PC-3 (cell line): Measurements from ENCODE around the gene B3GNT5. TPM values are rescaled to one million over a fixed set of nuclear protein-coding genes. Genes with fewer than 3 reads are reported as not detected.

Experiments used
- ATAC-seq: fragments of 200-7000 bp; cut with Tn5 transposase; 2 replicates; pipeline ENCODE4 v1.9.1; 2020; ENCODE audit warnings: mild to moderate bottlenecking, moderate library complexity
- BruUV-seq: library from RNA; stranded (reverse); fragments of 400-500 nt; replicated peaks from 2 replicates; lab custom pipeline; 2021; lab: Mats Ljungman, UMichigan
- CTCF ChIA-PET: fragments of 300-600 bp; sonication (Branson Sonifier 250); formaldehyde crosslinking; loops from one replicate; lab custom pipeline; 2022; ENCODE audit warnings: antibody characterized with exemption; lab: Charles Lee
- POLR2A ChIA-PET: fragments of 300-600 bp; sonication (Branson Sonifier 250); formaldehyde crosslinking; loops from one replicate; lab custom pipeline; 2022; ENCODE audit warnings: antibody characterized with exemption; ENCODE audit not compliant: unreplicated experiment; lab: Charles Lee
- DNase-seq: peaks from one replicate; pipeline ENCODE4 v3.0.0-alpha.2; 2015
- H2AFZ ChIP-seq: fragments of 300-600 bp; sonication (generic); 2 replicates; pipeline ENCODE4 v1.6.0; 2016; ENCODE audit warnings: antibody characterized with exemption, low read length
- H3F3A ChIP-seq: fragments of 300-600 bp; sonication (generic); one replicate; pipeline ENCODE4 v1.6.0; 2017; ENCODE audit warnings: antibody characterized with exemption, low read length, control low read depth, mild to moderate bottlenecking; ENCODE audit not compliant: unreplicated experiment
- H3K27ac ChIP-seq: fragments of 300-600 bp; sonication (generic); 2 replicates; pipeline ENCODE4 v1.5.1; 2016; ENCODE audit warnings: mild to moderate bottlenecking, low read length
- H3K27me3 ChIP-seq: fragments of 300-600 bp; sonication (generic); 2 replicates; pipeline ENCODE4 v1.6.1; 2016; ENCODE audit warnings: low read length, mixed read lengths
- H3K36me3 ChIP-seq: fragments of 300-600 bp; sonication (generic); 2 replicates; pipeline ENCODE4 v1.6.1; 2016; ENCODE audit warnings: low read depth, mixed run types, low read length, mixed read lengths
- H3K4me1 ChIP-seq: fragments of 300-600 bp; sonication (generic); 2 replicates; pipeline ENCODE4 v1.5.1; 2016; ENCODE audit warnings: low read length; ENCODE audit not compliant: insufficient read depth
- H3K4me2 ChIP-seq: fragments of 300-600 bp; sonication (generic); 2 replicates; pipeline ENCODE4 v1.6.0; 2016; ENCODE audit warnings: low read length
- H3K4me3 ChIP-seq: fragments of 300-600 bp; sonication (generic); 2 replicates; pipeline ENCODE4 v1.5.1; 2016; ENCODE audit warnings: mild to moderate bottlenecking, low read length, mixed read lengths
- H3K79me2 ChIP-seq: fragments of 300-600 bp; sonication (generic); 2 replicates; pipeline ENCODE4 v1.6.1; 2017; ENCODE audit warnings: low read length, mixed read lengths
- H3K9ac ChIP-seq: fragments of 300-600 bp; sonication (generic); 2 replicates; pipeline ENCODE4 v1.6.0; 2016; ENCODE audit warnings: mild to moderate bottlenecking, low read length
- H3K9me2 ChIP-seq: fragments of 300-600 bp; sonication (generic); replicated peaks from 2 replicates; pipeline ENCODE4 v1.6.1; 2016; ENCODE audit warnings: mixed run types, low read length, mixed read lengths
- H3K9me3 ChIP-seq: fragments of 300-600 bp; sonication (generic); 2 replicates; pipeline ENCODE4 v1.6.1; 2016; ENCODE audit warnings: low read length, mixed read lengths
- H4K20me1 ChIP-seq: fragments of 300-600 bp; sonication (generic); 2 replicates; pipeline ENCODE4 v1.6.1; 2016; ENCODE audit warnings: low read length, mixed read lengths
- EZH2 ChIP-seq: fragments of 300-600 bp; sonication (generic); IDR thresholded peaks from one replicate; pipeline ENCODE4 v1.6.1; 2017; ENCODE audit warnings: antibody characterized with exemption, mild to moderate bottlenecking, low read length; ENCODE audit not compliant: unreplicated experiment
- EZH2phosphoT487 ChIP-seq: fragments of 300-600 bp; sonication (generic); IDR thresholded peaks from 2 replicates; pipeline ENCODE4 v1.6.1; 2018; ENCODE audit warnings: mild to moderate bottlenecking, antibody characterized with exemption, low read length, borderline replicate concordance
- intact Hi-C: fragments of 100-400 bp; cut with micrococcal nuclease; formaldehyde crosslinking; loops from 2 replicates; pipeline ENCODE4 v1.9.0; 2023
- total RNA-seq: library from RNA; depleted of rRNA; stranded (reverse); fragments of >200 nt; gene quantifications from 2 replicates; pipeline ENCODE4 v1.2.3, GENCODE V29; 2014
- TF ChIP-seq, protein P1 (sequence below): fragments of 300-600 bp; sonication (generic); conservative IDR thresholded peaks from 2 replicates; pipeline ENCODE4 v1.5.1; 2017; ENCODE audit warnings: antibody characterized with exemption, low read depth, mild to moderate bottlenecking, low read length

Gene B3GNT5
- total RNA-seq, 1 experiment from 2014 or later = 22.9 TPM

DNA sequence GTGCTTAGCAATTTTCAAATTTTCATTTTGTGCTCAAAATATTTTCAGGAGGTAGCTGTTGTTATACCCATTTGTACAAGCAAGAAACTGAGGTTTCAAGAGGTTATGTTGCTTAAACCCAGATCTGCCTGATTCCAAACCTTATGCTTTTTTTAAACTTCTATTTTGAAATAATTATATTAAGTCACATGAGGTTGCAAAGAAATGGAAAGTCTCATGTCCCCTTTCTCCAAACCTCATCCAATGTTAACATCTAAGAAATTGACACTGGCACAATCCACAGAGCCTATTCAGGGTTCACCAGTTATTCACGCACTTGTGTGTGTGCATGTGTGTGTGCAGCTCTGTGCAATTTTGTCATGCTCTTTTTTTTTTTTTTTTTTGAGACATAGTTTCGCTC lies 35.1 kb downstream of the B3GNT5 start:
- Histone ChIP-seq H3F3A (peaks cover 7% of the 10 kb centered on the region), H3K4me2 (peak overlapping the region; percentile 76), H3K79me2 (peaks cover 4% of the 10 kb centered on the region; the same call in 1 of the 2 replicates), H3K27ac (peak overlapping the region; percentile 95), H3K9me3 (no peaks in the 10 kb centered on the region), H3K36me3 (no peaks in the 10 kb centered on the region), H3K27me3 (no peaks in the 10 kb centered on the region), H3K9ac (peak overlapping the region; percentile 81), H2AFZ (no peak overlapping the region), H3K4me3 (peak overlapping the region; percentile 47), H3K4me1 (peaks cover 66% of the 10 kb centered on the region), H4K20me1 (no peaks in the 10 kb centered on the region), H3K9me2 (no peaks in the 10 kb centered on the region)
- ATAC-seq (no peak), DNase-seq (no peak)
- intact Hi-C loops = no loop called here
- ChIA-PET POLR2A (no interaction called here), CTCF (no interaction called here)
- TF ChIP-seq, protein P1, sequence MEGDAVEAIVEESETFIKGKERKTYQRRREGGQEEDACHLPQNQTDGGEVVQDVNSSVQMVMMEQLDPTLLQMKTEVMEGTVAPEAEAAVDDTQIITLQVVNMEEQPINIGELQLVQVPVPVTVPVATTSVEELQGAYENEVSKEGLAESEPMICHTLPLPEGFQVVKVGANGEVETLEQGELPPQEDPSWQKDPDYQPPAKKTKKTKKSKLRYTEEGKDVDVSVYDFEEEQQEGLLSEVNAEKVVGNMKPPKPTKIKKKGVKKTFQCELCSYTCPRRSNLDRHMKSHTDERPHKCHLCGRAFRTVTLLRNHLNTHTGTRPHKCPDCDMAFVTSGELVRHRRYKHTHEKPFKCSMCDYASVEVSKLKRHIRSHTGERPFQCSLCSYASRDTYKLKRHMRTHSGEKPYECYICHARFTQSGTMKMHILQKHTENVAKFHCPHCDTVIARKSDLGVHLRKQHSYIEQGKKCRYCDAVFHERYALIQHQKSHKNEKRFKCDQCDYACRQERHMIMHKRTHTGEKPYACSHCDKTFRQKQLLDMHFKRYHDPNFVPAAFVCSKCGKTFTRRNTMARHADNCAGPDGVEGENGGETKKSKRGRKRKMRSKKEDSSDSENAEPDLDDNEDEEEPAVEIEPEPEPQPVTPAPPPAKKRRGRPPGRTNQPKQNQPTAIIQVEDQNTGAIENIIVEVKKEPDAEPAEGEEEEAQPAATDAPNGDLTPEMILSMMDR = no peak
- TF ChIP-seq EZH2 (no peak), EZH2phosphoT487 (no peak)
- no TSS peak for BruUV-seq

DNA sequence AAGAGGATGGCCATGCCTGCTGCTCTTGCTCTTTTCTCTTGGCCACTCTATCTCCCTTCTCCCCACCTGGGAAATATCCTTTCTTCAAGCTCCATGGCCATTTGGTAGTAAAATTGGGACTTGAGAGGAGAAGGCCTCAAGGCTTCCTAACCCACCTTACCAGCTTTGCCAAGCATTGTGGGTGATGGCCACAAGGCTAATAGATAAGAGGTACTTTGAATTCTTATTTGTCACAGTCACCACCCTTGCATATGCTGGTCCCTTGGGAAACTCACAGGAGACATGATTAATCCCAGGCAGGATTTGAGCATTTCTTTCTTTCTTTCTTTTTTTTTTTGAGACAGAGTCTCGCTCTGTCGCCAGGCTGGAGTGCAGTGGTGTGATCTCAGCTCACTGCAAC lies 37.2 kb downstream of the B3GNT5 start:
- H3K9me2 ChIP-seq = no peaks in the 10 kb centered on the region
- H4K20me1 ChIP-seq = no peaks in the 10 kb centered on the region
- H3K27ac ChIP-seq = peak overlapping the region; percentile 88; the same call in 1 of the 2 replicates
- no peak overlapping the region for H3K4me3 ChIP-seq
- peaks cover 4% of the 10 kb centered on the region for H3F3A ChIP-seq
- H3K4me2 ChIP-seq = no peak overlapping the region
- ATAC-seq (no peak), DNase-seq (no peak)
- H3K79me2 ChIP-seq = peaks cover 4% of the 10 kb centered on the region; the same call in 1 of the 2 replicates
- POLR2A ChIA-PET = no interaction called here
- H3K9ac ChIP-seq = no peak overlapping the region
- H3K36me3 ChIP-seq = no peaks in the 10 kb centered on the region
- H3K27me3 ChIP-seq = no peaks in the 10 kb centered on the region
- intact Hi-C loops = loop anchor here (2.0 kb wide), 1 partner anchor 29 kb away; no protein-coding TSS in a partner anchor
- no peak overlapping the region for H2AFZ ChIP-seq
- TF ChIP-seq EZH2 (no peak), EZH2phosphoT487 (no peak)
- TF ChIP-seq, protein P1 = no peak
- H3K4me1 ChIP-seq = peaks cover 54% of the 10 kb centered on the region
- no TSS peak for BruUV-seq
- H3K9me3 ChIP-seq = no peaks in the 10 kb centered on the region
- CTCF ChIA-PET = no interaction called here

DNA sequence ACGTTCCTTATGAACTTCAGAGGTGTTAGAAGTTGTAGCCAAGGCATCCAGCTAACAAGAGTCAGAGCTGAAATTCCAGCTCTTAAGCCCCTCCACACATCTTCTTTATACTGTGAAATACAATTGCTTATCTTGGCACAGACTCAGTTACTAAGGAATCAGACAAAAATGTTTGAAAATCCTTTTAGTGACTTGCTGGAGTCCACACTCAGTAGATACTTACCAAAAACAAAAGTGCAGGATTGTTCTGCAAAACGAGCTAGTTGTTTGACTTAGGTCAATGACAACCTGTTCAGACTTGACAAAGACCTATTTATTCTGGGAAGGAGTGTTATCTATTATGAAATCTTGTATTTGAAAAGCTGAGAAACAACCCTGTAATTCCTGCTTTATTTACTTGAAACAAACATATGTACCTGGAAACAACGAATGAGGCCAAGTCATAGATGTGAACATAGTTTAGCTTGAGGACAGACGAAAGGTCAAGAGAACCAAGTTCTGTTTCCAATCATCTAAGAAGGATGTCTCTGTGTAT lies 38.5 kb downstream of the B3GNT5 start:
- Histone ChIP-seq H2AFZ (no peak overlapping the region), H3K4me2 (peak overlapping the region; percentile 52), H3K4me3 (no peak overlapping the region), H3F3A (no peaks in the 10 kb centered on the region), H3K4me1 (peaks cover 55% of the 10 kb centered on the region), H3K9ac (peak overlapping the region; percentile 49), H3K9me2 (no peaks in the 10 kb centered on the region), H3K27ac (peak overlapping the region; percentile 88), H3K36me3 (peaks cover 3% of the 10 kb centered on the region; the same call in 1 of the 2 replicates), H3K9me3 (no peaks in the 10 kb centered on the region), H3K27me3 (no peaks in the 10 kb centered on the region), H4K20me1 (no peaks in the 10 kb centered on the region), H3K79me2 (peaks cover 3% of the 10 kb centered on the region; the same call in 1 of the 2 replicates)
- ATAC-seq (peak; percentile 66), DNase-seq (peak; percentile 81)
- ChIA-PET CTCF (interaction anchor here (0.7 to 1.0 kb wide), 2 partner anchors 91 to 107 kb away, joined by 3 to 4 read pairs; no protein-coding TSS in a partner anchor), POLR2A (interaction anchor here (0.5 to 1.0 kb wide), 4 partner anchors 13 to 1575 kb away, joined by 3 to 12 read pairs (median 5); no protein-coding TSS in a partner anchor)
- TF ChIP-seq, protein P1 = no peak
- TF ChIP-seq EZH2 (no peak), EZH2phosphoT487 (no peak)
- intact Hi-C loops = loop anchor here (1.0 to 2.0 kb wide), 2 partner anchors 27 to 39 kb away; no protein-coding TSS in a partner anchor
- no TSS peak for BruUV-seq
